GM12878 (cell line): ENCODE results near the gene C19orf47. TPM values are rescaled to one million over a fixed set of nuclear protein-coding genes. Genes with fewer than 3 reads are reported as not detected.

Source experiments
- ATAC-seq: fragments of 200-7000 bp; cut with Tn5 transposase; 3 replicates; pipeline ENCODE4 v1.9.1; 2020; ENCODE audit warnings: mild to moderate bottlenecking, moderate library complexity
- BruUV-seq: library from RNA; stranded (reverse); fragments of 400-500 nt; replicated peaks from 2 replicates; lab custom pipeline; 2021; lab: Mats Ljungman, UMichigan
- CTCF ChIA-PET: fragments of 300-600 bp; sonication (Branson Sonifier 250); formaldehyde crosslinking; extraction: SDS; loops from one replicate; lab custom pipeline; 2021; ENCODE audit warnings: inconsistent platforms; lab: Yijun Ruan, JAX
- POLR2A ChIA-PET: fragments of 350-600 bp; formaldehyde crosslinking; extraction: SDS; loops from one replicate; lab custom pipeline; 2021; ENCODE audit warnings: inconsistent platforms; lab: Charles Lee
- RAD21 ChIA-PET: fragments of 300-600 bp; sonication (Branson Sonifier 250); formaldehyde crosslinking; loops from one replicate; lab custom pipeline; 2023; ENCODE audit warnings: antibody characterized with exemption; ENCODE audit not compliant: unreplicated experiment; lab: Charles Lee
- SMC1A ChIA-PET: fragments of 300-600 bp; sonication (Branson Sonifier 250); formaldehyde crosslinking; loops from one replicate; lab custom pipeline; 2023; ENCODE audit not compliant: unreplicated experiment, uncharacterized antibody; lab: Charles Lee
- DNase-seq: peaks from one replicate; pipeline ENCODE4 v3.0.0-alpha.2; 2011; ENCODE audit warnings: low read depth, low spot score
- FAIRE-seq: peaks from 3 replicates; lab custom pipeline; 2011; peaks lifted over from hg19 to GRCh38; lab: Jason Lieb, UNC
- H2AFZ ChIP-seq: 2 replicates; pipeline ENCODE4 v1.6.0; 2011; ENCODE audit warnings: low read depth, low read length, control low read depth; ENCODE audit not compliant: control insufficient read depth
- H3K27ac ChIP-seq: 2 replicates; pipeline ENCODE4 v1.5.1; 2011; ENCODE audit warnings: control low read depth; ENCODE audit not compliant: control insufficient read depth, insufficient read depth
- H3K27me3 ChIP-seq, 2 experiments: replicated peaks in 1 of 2; 2 replicates each; pipeline versions ENCODE4 v1.6.0 to v1.6.1; 2011; ENCODE audit warnings: low read length in 1 of 2; ENCODE audit not compliant: control insufficient read depth in 2 of 2, insufficient read depth in 2 of 2
- H3K36me3 ChIP-seq, 2 experiments: 2 replicates each; pipeline ENCODE4 v1.5.1; 2011; ENCODE audit warnings: low read length in 1 of 2; ENCODE audit not compliant: control insufficient read depth in 2 of 2, insufficient read depth in 2 of 2
- H3K4me1 ChIP-seq: 2 replicates; pipeline ENCODE4 v1.6.1; 2011; ENCODE audit warnings: mild to moderate bottlenecking, low read length, moderate library complexity, mixed read lengths; ENCODE audit not compliant: control insufficient read depth, insufficient read depth
- H3K4me2 ChIP-seq: 2 replicates; pipeline ENCODE4 v1.6.0; 2011; ENCODE audit warnings: control low read depth; ENCODE audit not compliant: control insufficient read depth, insufficient read depth
- H3K4me3 ChIP-seq: fragments of 200-600 bp; sonication (generic); 2 replicates; pipeline ENCODE4 v1.5.1; 2016
- H3K79me2 ChIP-seq: 2 replicates; pipeline ENCODE4 v1.6.0; 2011; ENCODE audit warnings: low read length; ENCODE audit not compliant: control insufficient read depth, insufficient read depth
- H3K9ac ChIP-seq: 2 replicates; pipeline ENCODE4 v1.8.0; 2011; ENCODE audit warnings: low read length, control low read depth, mixed read lengths; ENCODE audit not compliant: control insufficient read depth, insufficient read depth
- H3K9me3 ChIP-seq: replicated peaks from 3 replicates; pipeline ENCODE4 v1.5.1; 2011; ENCODE audit warnings: mild to moderate bottlenecking, low read length; ENCODE audit not compliant: control insufficient read depth, insufficient read depth
- H4K20me1 ChIP-seq: 2 replicates; pipeline ENCODE4 v1.6.0; 2011; ENCODE audit not compliant: control insufficient read depth, insufficient read depth
- EGR1 ChIP-seq, 2 experiments: IDR thresholded peaks; 1 replicate in 1 of 2; 2 replicates in 1 of 2; pipeline ENCODE4 v1.6.1; 2011 to 2012; ENCODE audit warnings: low read depth in 2 of 2, low read length in 2 of 2, borderline replicate concordance in 1 of 2, mild to moderate bottlenecking in 1 of 2, moderate library complexity in 1 of 2
- ESRRA ChIP-seq: IDR thresholded peaks from 2 replicates; pipeline ENCODE4 v1.6.1; 2012; ENCODE audit warnings: mild to moderate bottlenecking, low read length, improper control_type of control experiment
- MYB ChIP-seq: fragments of 150-350 bp; IDR thresholded peaks from 2 replicates; pipeline ENCODE4 v1.6.1; 2014; ENCODE audit warnings: mild to moderate bottlenecking, low read depth, low read length, borderline replicate concordance
- POLR2AphosphoS5 ChIP-seq: IDR thresholded peaks from 2 replicates; pipeline ENCODE4 v1.6.1; 2011; ENCODE audit warnings: mild to moderate bottlenecking, low read length, inconsistent platforms
- SMAD1 ChIP-seq: fragments of 450-650 bp; IDR thresholded peaks from 2 replicates; pipeline ENCODE4 v1.6.1; 2018; ENCODE audit warnings: mild to moderate bottlenecking, low read depth; ENCODE audit not compliant: partially characterized antibody
- WGBS: methylation state at CpG from one replicate; pipeline ENCODE4 v1.1.6; 2016; ENCODE audit warnings: low lambda C conversion rate; ENCODE audit not compliant: insufficient replicate concordance, insufficient coverage; ENCODE audit errors: missing lambda C conversion rate; 5-methylcytosine and 5-hydroxymethylcytosine counted together
- in situ Hi-C: fragments of 300-500 bp; cut with MboI; formaldehyde crosslinking; loops from 9 replicates; pipeline ENCODE4 v1.14.3; 2018; ENCODE audit warnings: mixed read lengths
- intact Hi-C: fragments of 100-400 bp; cut with micrococcal nuclease; formaldehyde crosslinking; loops from one replicate; pipeline ENCODE4 v1.14.2; 2022; ENCODE audit not compliant: unreplicated experiment
- polyA plus RNA-seq, 11 experiments: library from polyadenylated mRNA; depleted of rRNA in 4 of 11; unstranded in 6 of 11; stranded (reverse) in 5 of 11; fragments of >200 nt; fragmentation: Nextera tagmentation in 4 of 11; fragmentation: Illumina TruSeq in 1 of 11; extraction: Ambion mirVana in 4 of 11; extraction: Trizol in 1 of 11; gene quantifications; 1 replicate in 1 of 11; 2 replicates in 10 of 11; pipeline versions ENCODE4 v1.2.1 to v1.2.3, GENCODE V29; 2011 to 2016; ENCODE audit warnings: inconsistent platforms in 2 of 11, missing spikeins in 2 of 11, low read depth in 1 of 11
- total RNA-seq, 4 experiments: library from RNA; depleted of rRNA in 3 of 4; stranded (reverse); fragments of >200 nt in 3 of 4; fragmentation: Illumina TruSeq in 1 of 4; extraction: Trizol in 1 of 4; gene quantifications; 2 replicates each; pipeline versions ENCODE4 v1.2.1 to v1.2.3, GENCODE V29; 2013 to 2021
- TF ChIP-seq, protein P1 (sequence below): fragments of 150-350 bp; IDR thresholded peaks from 2 replicates; pipeline ENCODE4 v1.6.1; 2016; ENCODE audit warnings: low read depth, low read length

C19orf47 gene
- total and polyA plus RNA-seq, 10 of the 15 experiments (the other 5 are each of a cell fraction or from before 2014, with no cell fraction given), result 0.11 to 29.1 (median 20.2) TPM

DNA sequence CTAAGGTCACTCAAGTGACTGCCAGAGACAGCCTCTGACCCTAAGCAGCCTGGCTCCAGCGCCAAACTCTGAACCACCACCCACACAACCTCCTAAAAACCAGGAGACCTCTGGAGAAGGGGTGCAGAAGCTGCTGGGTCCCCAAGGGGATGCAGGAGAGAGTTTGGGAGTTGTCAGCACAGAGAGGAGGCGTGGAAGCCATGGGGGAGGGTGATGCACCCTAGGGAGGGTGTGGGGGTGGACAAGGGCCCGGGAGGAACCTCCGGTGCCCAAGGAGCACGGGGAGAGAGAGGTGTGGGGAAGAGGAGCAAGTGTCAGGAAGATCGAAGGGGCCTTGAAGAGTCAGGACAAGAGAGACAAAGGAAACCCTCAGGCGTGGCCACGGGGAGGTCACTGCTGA, 43.9 kb upstream of the C19orf47 start:
- ChIA-PET RAD21 (no interaction called here), SMC1A (no interaction called here), CTCF (no interaction called here), POLR2A (no interaction called here)
- 11% methylated on average over 8 of the region's 8 CpGs for WGBS
- intact Hi-C loops (no loop called here), in situ Hi-C loops (no loop called here)
- Histone ChIP-seq H2AFZ (no peak overlapping the region), H3K36me3 (no peaks in the 10 kb centered on the region), H3K9ac (no peak overlapping the region), H3K4me1 (no peaks in the 10 kb centered on the region), H3K27me3 (no peaks in the 10 kb centered on the region), H3K79me2 (no peaks in the 10 kb centered on the region), H3K4me3 (no peak overlapping the region), H3K27ac (no peak overlapping the region), H4K20me1 (no peaks in the 10 kb centered on the region), H3K9me3 (no peaks in the 10 kb centered on the region), H3K4me2 (no peak overlapping the region)
- DNase-seq (no peak), FAIRE-seq (no peak), ATAC-seq (no peak)
- TF ChIP-seq EGR1 (IDR thresholded peaks at IDR 0.05; ENCODE audit: borderline replicate concordance in 1 of 2, low read depth in 2 of 2, low read length in 2 of 2), result no peak
- TF ChIP-seq, protein P1, sequence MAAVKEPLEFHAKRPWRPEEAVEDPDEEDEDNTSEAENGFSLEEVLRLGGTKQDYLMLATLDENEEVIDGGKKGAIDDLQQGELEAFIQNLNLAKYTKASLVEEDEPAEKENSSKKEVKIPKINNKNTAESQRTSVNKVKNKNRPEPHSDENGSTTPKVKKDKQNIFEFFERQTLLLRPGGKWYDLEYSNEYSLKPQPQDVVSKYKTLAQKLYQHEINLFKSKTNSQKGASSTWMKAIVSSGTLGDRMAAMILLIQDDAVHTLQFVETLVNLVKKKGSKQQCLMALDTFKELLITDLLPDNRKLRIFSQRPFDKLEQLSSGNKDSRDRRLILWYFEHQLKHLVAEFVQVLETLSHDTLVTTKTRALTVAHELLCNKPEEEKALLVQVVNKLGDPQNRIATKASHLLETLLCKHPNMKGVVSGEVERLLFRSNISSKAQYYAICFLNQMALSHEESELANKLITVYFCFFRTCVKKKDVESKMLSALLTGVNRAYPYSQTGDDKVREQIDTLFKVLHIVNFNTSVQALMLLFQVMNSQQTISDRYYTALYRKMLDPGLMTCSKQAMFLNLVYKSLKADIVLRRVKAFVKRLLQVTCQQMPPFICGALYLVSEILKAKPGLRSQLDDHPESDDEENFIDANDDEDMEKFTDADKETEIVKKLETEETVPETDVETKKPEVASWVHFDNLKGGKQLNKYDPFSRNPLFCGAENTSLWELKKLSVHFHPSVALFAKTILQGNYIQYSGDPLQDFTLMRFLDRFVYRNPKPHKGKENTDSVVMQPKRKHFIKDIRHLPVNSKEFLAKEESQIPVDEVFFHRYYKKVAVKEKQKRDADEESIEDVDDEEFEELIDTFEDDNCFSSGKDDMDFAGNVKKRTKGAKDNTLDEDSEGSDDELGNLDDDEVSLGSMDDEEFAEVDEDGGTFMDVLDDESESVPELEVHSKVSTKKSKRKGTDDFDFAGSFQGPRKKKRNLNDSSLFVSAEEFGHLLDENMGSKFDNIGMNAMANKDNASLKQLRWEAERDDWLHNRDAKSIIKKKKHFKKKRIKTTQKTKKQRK, result no peak
- TF ChIP-seq MYB, result no peak
- no peak for TF ChIP-seq POLR2AphosphoS5
- no peak for TF ChIP-seq SMAD1
- TF ChIP-seq ESRRA, result no peak
- no TSS peak for BruUV-seq
